GM10248 (cell line): ENCODE measurements around the gene CCDC34.

Source experiments
- CTCF ChIA-PET: fragments of 300-600 bp; sonication (Branson Sonifier 250); formaldehyde crosslinking; extraction: SDS; loops from one replicate; lab custom pipeline; 2021; ENCODE audit warnings: antibody characterized with exemption; lab: Yijun Ruan, JAX
- POLR2A ChIA-PET: fragments of 350-650 bp; sonication (Branson Sonifier 250); formaldehyde crosslinking; extraction: SDS; loops from one replicate; lab custom pipeline; 2020; ENCODE audit warnings: antibody characterized with exemption; lab: Yijun Ruan, JAX
- DNase-seq: peaks from one replicate; pipeline ENCODE4 v3.0.0; 2012; ENCODE audit errors: extremely low spot score
- CTCF ChIP-seq: IDR thresholded peaks from 2 replicates; pipeline ENCODE4 v1.5.1; 2012; ENCODE audit warnings: mild to moderate bottlenecking, low read depth; ENCODE audit errors: extremely low read depth, missing control alignments, control extremely low read depth

Gene CCDC34

GRCh38 chr11:27310182-27310581 is 52.8 kb downstream of the CCDC34 start:
- ChIA-PET POLR2A (no interaction called here), CTCF (interaction anchor here (1.8 kb wide), 1 partner anchor 14 kb away, joined by 6 read pairs; no protein-coding TSS in a partner anchor)
- no peak for TF ChIP-seq CTCF
- no peak for DNase-seq

- TF ChIP-seq CTCF = no peak
- ChIA-PET POLR2A (no interaction called here), CTCF (interaction anchor here (1.0 to 1.8 kb wide), 4 partner anchors 13 to 72 kb away, joined by 3 to 6 read pairs (median 3); no protein-coding TSS in a partner anchor)
- no peak for DNase-seq
These were observed 54.0 kb downstream of the CCDC34 start for GRCh38 chr11:27309046-27309445.

- ChIA-PET POLR2A (no interaction called here), CTCF (interaction anchor here (1.3 to 1.5 kb wide), 3 partner anchors 9 to 11 kb away, joined by 4 to 8 read pairs (median 5); no protein-coding TSS in a partner anchor)
- DNase-seq = no peak
- TF ChIP-seq CTCF = no peak
These were observed 55.8 kb downstream of the CCDC34 start for GRCh38 chr11:27307232-27307631.

- TF ChIP-seq CTCF = no peak
- no peak for DNase-seq
- ChIA-PET POLR2A (no interaction called here), CTCF (interaction anchor here (1.2 to 2.3 kb wide), 4 partner anchors 9 to 33 kb away, joined by 3 to 13 read pairs (median 6); no protein-coding TSS in a partner anchor)
These were observed 57.3 kb downstream of the CCDC34 start for GRCh38 chr11:27305751-27306150.

GRCh38 chr11:27304514-27304913 is 58.5 kb downstream of the CCDC34 start:
- ChIA-PET CTCF (interaction anchor here (1.0 to 2.3 kb wide), 3 partner anchors 8 to 11 kb away, joined by 3 to 13 read pairs (median 7); no protein-coding TSS in a partner anchor), POLR2A (no interaction called here)
- no peak for DNase-seq
- TF ChIP-seq CTCF = no peak

GRCh38 chr11:27303903-27304302 is 59.1 kb downstream of the CCDC34 start:
- no peak for DNase-seq
- POLR2A ChIA-PET = interaction anchor here (0.5 kb wide), 1 partner anchor 64 kb away, joined by 7 read pairs; no protein-coding TSS in a partner anchor
- CTCF ChIA-PET = interaction anchor here (1.0 kb wide), 1 partner anchor 9 kb away, joined by 3 read pairs; no protein-coding TSS in a partner anchor
- TF ChIP-seq CTCF = no peak

- no peak for TF ChIP-seq CTCF
- CTCF ChIA-PET = no interaction called here
- DNase-seq = no peak
- POLR2A ChIA-PET = no interaction called here
These were observed 62.0 kb downstream of the CCDC34 start for GRCh38 chr11:27300974-27301373.
